SKM-1 (cell line): Measurements from ENCODE around the gene CHRNA4.

ENCODE experiments used
- DNase-seq: peaks from one replicate; lab custom pipeline; 2025; ENCODE audit not compliant: unreplicated experiment; lab: John Stamatoyannopoulos, UW

CHRNA4 gene

GRCh38 chr20:63294536-63294900, 66.6 kb downstream of the CHRNA4 start:
- no peak for DNase-seq

- DNase-seq = no peak
These were observed 67.1 kb downstream of the CHRNA4 start for GRCh38 chr20:63293871-63294535.

GRCh38 chr20:63293456-63293855, 67.7 kb downstream of the CHRNA4 start:
- no peak for DNase-seq
